Endothelial cell of umbilical vein (primary cell): ENCODE measurements around the gene KRT15. TPM values are rescaled to one million over a fixed set of nuclear protein-coding genes. Genes with fewer than 3 reads are reported as not detected.

Experiments used
- BruUV-seq: library from RNA; stranded (reverse); fragments of 400-500 nt; replicated peaks from 2 replicates; lab custom pipeline; 2021; lab: Mats Ljungman, UMichigan
- CTCF ChIA-PET: fragments of 300-600, 350-600 bp; sonication (Branson Sonifier 250); formaldehyde crosslinking; loops from one replicate; lab custom pipeline; 2021; ENCODE audit warnings: antibody characterized with exemption, inconsistent platforms; lab: Charles Lee
- POLR2A ChIA-PET: fragments of 300-600, 350-600 bp; sonication (Branson Sonifier 250); formaldehyde crosslinking; loops from one replicate; lab custom pipeline; 2021; ENCODE audit warnings: antibody characterized with exemption, inconsistent platforms; lab: Charles Lee
- DNase-seq: peaks from one replicate; pipeline ENCODE4 v3.0.0-alpha.2; 2011; ENCODE audit warnings: low read depth, low spot score
- FAIRE-seq: peaks from 2 replicates; lab custom pipeline; 2011; peaks lifted over from hg19 to GRCh38; lab: Jason Lieb, UNC
- H2AFZ ChIP-seq: 2 replicates; pipeline ENCODE4 v1.6.0; 2012; ENCODE audit warnings: low read depth, low read length, control low read depth, inconsistent platforms
- H3K27ac ChIP-seq: 2 replicates; pipeline ENCODE4 v1.5.1; 2011; ENCODE audit warnings: low read depth, mild to moderate bottlenecking, control low read depth, low read length, moderate library complexity; ENCODE audit not compliant: insufficient read depth
- H3K27me3 ChIP-seq, 2 experiments: 2 replicates each; pipeline versions ENCODE4 v1.6.0 to v1.6.1; 2011; ENCODE audit warnings: low read length in 2 of 2, mixed read lengths in 1 of 2; ENCODE audit not compliant: control insufficient read depth in 2 of 2, insufficient read depth in 2 of 2
- H3K36me3 ChIP-seq, 2 experiments: 2 replicates in 1 of 2; 3 replicates in 1 of 2; pipeline ENCODE4 v1.5.1; 2011; ENCODE audit warnings: low read length in 2 of 2, mild to moderate bottlenecking in 1 of 2, moderate library complexity in 1 of 2; ENCODE audit not compliant: control insufficient read depth in 2 of 2, insufficient read depth in 2 of 2; ENCODE audit errors: extremely low read depth in 1 of 2
- H3K4me1 ChIP-seq: 3 replicates; pipeline ENCODE4 v1.5.1; 2011; ENCODE audit warnings: mild to moderate bottlenecking, low read length; ENCODE audit not compliant: control insufficient read depth, insufficient read depth; ENCODE audit errors: extremely low read depth
- H3K4me2 ChIP-seq: 2 replicates; pipeline ENCODE4 v1.6.1; 2011; ENCODE audit warnings: low read length, control low read depth, mixed read lengths; ENCODE audit not compliant: insufficient read depth
- H3K4me3 ChIP-seq, 3 experiments: fragments of 200-600 bp in 1 of 3; sonication (generic), shearing (Covaris generic) in 1 of 3; replicated peaks in 1 of 3; 2 replicates each; pipeline ENCODE4 v1.5.1; 2011 to 2016; ENCODE audit warnings: control low read depth in 3 of 3, low read length in 3 of 3, mild to moderate bottlenecking in 2 of 3, inconsistent platforms in 1 of 3, low read depth in 1 of 3, moderate library complexity in 1 of 3; ENCODE audit not compliant: insufficient read depth in 1 of 3
- H3K79me2 ChIP-seq: 2 replicates; pipeline ENCODE4 v1.6.0; 2012; ENCODE audit warnings: low read length, inconsistent platforms; ENCODE audit not compliant: control insufficient read depth, insufficient read depth
- H3K9ac ChIP-seq: replicated peaks from 2 replicates; pipeline ENCODE3; 2011; ENCODE audit warnings: low read length, control low read depth; ENCODE audit not compliant: insufficient read depth; ENCODE audit errors: extremely low read depth
- H3K9me1 ChIP-seq: replicated peaks from 3 replicates; pipeline ENCODE4 v1.6.0; 2011; ENCODE audit warnings: mild to moderate bottlenecking, low read length; ENCODE audit not compliant: control insufficient read depth, insufficient read depth; ENCODE audit errors: extremely low read depth
- H3K9me3 ChIP-seq: replicated peaks from 2 replicates; pipeline ENCODE4 v1.5.1; 2012; ENCODE audit warnings: low read length, inconsistent platforms; ENCODE audit not compliant: control insufficient read depth, insufficient read depth
- H4K20me1 ChIP-seq: replicated peaks from 2 replicates; pipeline ENCODE3; 2011; ENCODE audit warnings: mild to moderate bottlenecking, low read length; ENCODE audit not compliant: control insufficient read depth, insufficient read depth; ENCODE audit errors: extremely low read depth
- CTCF ChIP-seq, 2 donors: IDR thresholded peaks; 1 replicate in 1 of 2; 2 replicates in 1 of 2; pipeline ENCODE4 v1.5.1; 2011; ENCODE audit warnings: low read length in 2 of 2, mild to moderate bottlenecking in 2 of 2, moderate library complexity in 2 of 2, control low read depth in 1 of 2, inconsistent platforms in 1 of 2, low read depth in 1 of 2; ENCODE audit not compliant: insufficient read depth in 1 of 2; ENCODE audit errors: extremely low read depth in 1 of 2
- EZH2 ChIP-seq: IDR thresholded peaks from 2 replicates; pipeline ENCODE4 v1.6.1; 2012; ENCODE audit warnings: borderline replicate concordance, low read depth, mild to moderate bottlenecking, moderate library complexity, low read length, inconsistent platforms; ENCODE audit not compliant: severe bottlenecking
- FOS ChIP-seq: IDR thresholded peaks from 2 replicates; pipeline ENCODE4 v1.6.1; 2011; ENCODE audit warnings: mild to moderate bottlenecking, low read length, moderate library complexity, borderline replicate concordance; ENCODE audit not compliant: insufficient read depth
- GATA2 ChIP-seq: IDR thresholded peaks from 2 replicates; pipeline ENCODE4 v1.7.0; 2011; ENCODE audit warnings: low read depth, mild to moderate bottlenecking, moderate library complexity, mixed read lengths, low read length; ENCODE audit not compliant: insufficient read length, insufficient read depth
- JUN ChIP-seq: IDR thresholded peaks from 2 replicates; pipeline ENCODE4 v1.6.1; 2011; ENCODE audit warnings: borderline replicate concordance, low read depth; ENCODE audit not compliant: insufficient read length, insufficient read depth
- MAX ChIP-seq: IDR thresholded peaks from 2 replicates; pipeline ENCODE4 v1.6.1; 2011; ENCODE audit not compliant: insufficient read depth, insufficient read length
- MYC ChIP-seq: IDR thresholded peaks from one replicate; pipeline ENCODE4 v1.6.1; 2011; ENCODE audit warnings: mild to moderate bottlenecking, low read depth, low read length
- POLR2A ChIP-seq: IDR thresholded peaks from 2 replicates; pipeline ENCODE4 v1.6.1; 2012; ENCODE audit warnings: low read depth, mild to moderate bottlenecking, control low read depth, low read length
- POLR2AphosphoS5 ChIP-seq: IDR thresholded peaks from 2 replicates; pipeline ENCODE4 v1.6.1; 2012; ENCODE audit warnings: low read depth, mild to moderate bottlenecking, control low read depth, low read length, moderate library complexity; ENCODE audit not compliant: insufficient read depth
- dilution Hi-C: fragments of 300-500 bp; cut with MboI; formaldehyde crosslinking; loops from one replicate; pipeline ENCODE4 v1.15.0; 2019; ENCODE audit warnings: low sequenced_read_pairs; ENCODE audit not compliant: extremely low pct_ligation_motif_present
- intact Hi-C: fragments of 100-400 bp; cut with micrococcal nuclease; formaldehyde crosslinking; loops from one replicate; pipeline ENCODE4 v1.10.0; 2022
- polyA plus RNA-seq, 4 experiments: library from polyadenylated mRNA; depleted of rRNA in 3 of 4; stranded (reverse) in 3 of 4; unstranded in 1 of 4; fragments of >200 nt; gene quantifications; 2 replicates each; pipeline versions ENCODE4 v1.2.1 to v1.2.3, GENCODE V29; 2011 to 2012; ENCODE audit warnings: missing spikeins in 1 of 4
- total RNA-seq: library from RNA; stranded (reverse); gene quantifications from 2 replicates; pipeline ENCODE4 v1.2.3, GENCODE V29; 2021

Gene KRT15
- total and polyA plus RNA-seq, 2 donors (not counting 3 experiments of a cell fraction or from before 2014, with no cell fraction given) = 0.68 to 2.8 TPM

GRCh38 chr17:41505007-41505808 lies 13.5 kb downstream of the KRT15 start, which contains the start of gene KRT13:
Gene KRT13, minus strand, starts transcription at chr17:41505612. Its CDS starts 62 bp downstream, at chr17:41505550.
- H3K4me1 ChIP-seq = peaks cover 2% of the 10 kb centered on the region
- BruUV-seq = no TSS peak
- intact Hi-C loops = no loop called here
- FAIRE-seq = no peak
- DNase-seq = no peak
- no peak within 1 kb of the TSS for H3K9ac ChIP-seq
- no peak within 1 kb of the TSS for H2AFZ ChIP-seq
- no peaks in the 10 kb centered on the region for H4K20me1 ChIP-seq
- no peaks in the 10 kb centered on the region for H3K79me2 ChIP-seq
- H3K27ac ChIP-seq = no peak within 1 kb of the TSS
- dilution Hi-C loops = no loop called here
- CTCF ChIA-PET = interaction anchor here (1.3 to 6.3 kb wide), 3 partner anchors 13 to 43 kb away, joined by 3 to 33 read pairs (median 3); no protein-coding TSS in a partner anchor
- H3K9me3 ChIP-seq = no peaks in the 10 kb centered on the region
- no peaks in the 10 kb centered on the region for H3K27me3 ChIP-seq
- no peaks in the 10 kb centered on the region for H3K9me1 ChIP-seq
- H3K4me2 ChIP-seq = no peak within 1 kb of the TSS
- no peaks in the 10 kb centered on the region for H3K36me3 ChIP-seq
- H3K4me3 ChIP-seq = no peak within 1 kb of the TSS
- POLR2A ChIA-PET = no interaction called here
- TF ChIP-seq POLR2AphosphoS5 = no peak
- no peak for TF ChIP-seq CTCF (IDR thresholded peaks at IDR 0.05; ENCODE audit: extremely low read depth in 1 of 2, insufficient read depth in 1 of 2, low read depth in 1 of 2, low read length in 2 of 2)
- no peak for TF ChIP-seq GATA2
- TF ChIP-seq JUN = no peak
- TF ChIP-seq POLR2A = no peak
- TF ChIP-seq FOS = no peak
- TF ChIP-seq MYC = no peak
- TF ChIP-seq MAX = no peak
- no peak for TF ChIP-seq EZH2
